Calu3 (cell line): ENCODE measurements around the gene GPR35. TPM values are rescaled to one million over a fixed set of nuclear protein-coding genes. Genes with fewer than 3 reads are reported as not detected.

ENCODE experiments used
- BruUV-seq: library from RNA; stranded (reverse); fragments of 400-500 nt; replicated peaks from 2 replicates; lab custom pipeline; 2021; lab: Mats Ljungman, UMichigan
- CTCF ChIA-PET: fragments of 300-600 bp; sonication (Branson Sonifier 250); formaldehyde crosslinking; loops from one replicate; lab custom pipeline; 2022; ENCODE audit warnings: antibody characterized with exemption; lab: Charles Lee
- DNase-seq: peaks from one replicate; pipeline ENCODE4 v3.0.0; 2022
- H3K27ac Mint-ChIP-seq: one replicate; pipeline ENCODE4 v1.8.0; 2022; ENCODE audit warnings: mixed read lengths; ENCODE audit not compliant: unreplicated experiment
- H3K27me3 Mint-ChIP-seq: one replicate; pipeline ENCODE4 v1.8.0; 2022; ENCODE audit warnings: mixed read lengths; ENCODE audit not compliant: unreplicated experiment
- H3K36me3 Mint-ChIP-seq: one replicate; pipeline ENCODE4 v1.8.0; 2022; ENCODE audit warnings: mild to moderate bottlenecking, moderate library complexity, mixed read lengths; ENCODE audit not compliant: insufficient read depth, unreplicated experiment
- H3K4me1 Mint-ChIP-seq: one replicate; pipeline ENCODE4 v1.8.0; 2022; ENCODE audit warnings: mild to moderate bottlenecking, low read depth, mixed read lengths; ENCODE audit not compliant: unreplicated experiment
- H3K4me3 Mint-ChIP-seq: one replicate; pipeline ENCODE4 v1.8.0; 2022; ENCODE audit warnings: mild to moderate bottlenecking, low read depth, moderate library complexity, mixed read lengths; ENCODE audit not compliant: unreplicated experiment
- H3K9me3 Mint-ChIP-seq: one replicate; pipeline ENCODE4 v1.8.0; 2022; ENCODE audit warnings: low read depth, mixed read lengths; ENCODE audit not compliant: unreplicated experiment
- intact Hi-C: fragments of 100-400 bp; cut with micrococcal nuclease; formaldehyde crosslinking; loops from one replicate; pipeline ENCODE4 v1.10.0; 2022; ENCODE audit not compliant: unreplicated experiment
- total RNA-seq: library from RNA; stranded (reverse); gene quantifications from 2 replicates; pipeline ENCODE4 v1.2.3, GENCODE V29; 2022
- TF ChIP-seq, protein P1 (sequence below): fragments of 200-600 bp; IDR thresholded peaks from one replicate; pipeline ENCODE4 v1.8.0; 2022; ENCODE audit warnings: antibody characterized with exemption; ENCODE audit not compliant: unreplicated experiment

Gene GPR35
- total RNA-seq, 1 experiment from 2014 or later, result 40.3 TPM

DNA sequence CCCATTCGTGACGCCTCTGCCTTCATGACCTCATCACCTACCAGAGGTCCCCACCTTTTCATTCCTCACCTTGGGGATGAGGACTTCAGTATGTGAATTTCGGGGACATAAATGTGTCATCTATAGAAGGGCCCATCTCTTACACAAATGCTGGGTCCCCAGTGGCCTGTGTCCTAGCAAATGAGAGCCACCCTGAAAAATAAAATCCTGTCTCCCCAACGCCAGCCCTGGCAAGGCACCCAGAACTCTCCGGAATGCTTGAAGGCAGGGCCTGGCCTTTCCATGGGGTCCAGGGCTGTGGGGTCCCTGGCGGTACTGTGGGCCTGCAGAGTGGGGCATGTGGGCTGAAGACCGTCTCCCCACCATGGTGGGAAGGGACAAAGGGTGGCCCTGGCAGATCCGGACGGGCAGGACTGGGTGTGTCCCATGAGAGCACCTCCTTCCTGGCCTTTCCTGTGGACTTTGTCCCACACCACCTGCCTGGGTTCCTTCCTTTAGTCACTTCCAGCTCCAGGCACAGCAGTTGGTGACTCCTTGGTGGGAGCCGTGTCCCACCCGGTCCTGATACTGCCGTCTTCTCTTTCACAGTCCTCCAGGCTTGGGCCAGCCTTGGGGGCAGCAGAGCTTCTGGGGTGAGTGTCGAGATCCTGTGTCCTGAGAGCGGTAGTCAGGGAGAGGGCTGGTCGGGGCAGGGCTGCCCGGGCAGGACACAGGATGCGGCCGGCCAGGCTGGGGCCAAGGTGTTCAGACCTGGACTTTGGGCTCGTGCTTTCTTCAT, 20.2 kb upstream of the GPR35 start:
- BruUV-seq, result no TSS peak
- peaks cover 46% of the 10 kb centered on the region for H3K4me1 Mint-ChIP-seq
- no peaks in the 10 kb centered on the region for H3K9me3 Mint-ChIP-seq
- peak overlapping the region; percentile 70 for H3K4me3 Mint-ChIP-seq
- DNase-seq, result peak; percentile 73
- H3K27ac Mint-ChIP-seq, result peak overlapping the region; percentile 75
- peaks cover 28% of the 10 kb centered on the region for H3K36me3 Mint-ChIP-seq
- CTCF ChIA-PET, result interaction anchor here (0.8 to 3.0 kb wide), 7 partner anchors 16 to 135 kb away, joined by 3 to 10 read pairs (median 5); partner anchors contain the start of gene CAPN10
- TF ChIP-seq, protein P1, sequence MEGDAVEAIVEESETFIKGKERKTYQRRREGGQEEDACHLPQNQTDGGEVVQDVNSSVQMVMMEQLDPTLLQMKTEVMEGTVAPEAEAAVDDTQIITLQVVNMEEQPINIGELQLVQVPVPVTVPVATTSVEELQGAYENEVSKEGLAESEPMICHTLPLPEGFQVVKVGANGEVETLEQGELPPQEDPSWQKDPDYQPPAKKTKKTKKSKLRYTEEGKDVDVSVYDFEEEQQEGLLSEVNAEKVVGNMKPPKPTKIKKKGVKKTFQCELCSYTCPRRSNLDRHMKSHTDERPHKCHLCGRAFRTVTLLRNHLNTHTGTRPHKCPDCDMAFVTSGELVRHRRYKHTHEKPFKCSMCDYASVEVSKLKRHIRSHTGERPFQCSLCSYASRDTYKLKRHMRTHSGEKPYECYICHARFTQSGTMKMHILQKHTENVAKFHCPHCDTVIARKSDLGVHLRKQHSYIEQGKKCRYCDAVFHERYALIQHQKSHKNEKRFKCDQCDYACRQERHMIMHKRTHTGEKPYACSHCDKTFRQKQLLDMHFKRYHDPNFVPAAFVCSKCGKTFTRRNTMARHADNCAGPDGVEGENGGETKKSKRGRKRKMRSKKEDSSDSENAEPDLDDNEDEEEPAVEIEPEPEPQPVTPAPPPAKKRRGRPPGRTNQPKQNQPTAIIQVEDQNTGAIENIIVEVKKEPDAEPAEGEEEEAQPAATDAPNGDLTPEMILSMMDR, result no peak
- intact Hi-C loops, result loop anchor here (10.0 kb wide), 1 partner anchor 100 kb away; no protein-coding TSS in a partner anchor
- H3K27me3 Mint-ChIP-seq, result no peaks in the 10 kb centered on the region

DNA sequence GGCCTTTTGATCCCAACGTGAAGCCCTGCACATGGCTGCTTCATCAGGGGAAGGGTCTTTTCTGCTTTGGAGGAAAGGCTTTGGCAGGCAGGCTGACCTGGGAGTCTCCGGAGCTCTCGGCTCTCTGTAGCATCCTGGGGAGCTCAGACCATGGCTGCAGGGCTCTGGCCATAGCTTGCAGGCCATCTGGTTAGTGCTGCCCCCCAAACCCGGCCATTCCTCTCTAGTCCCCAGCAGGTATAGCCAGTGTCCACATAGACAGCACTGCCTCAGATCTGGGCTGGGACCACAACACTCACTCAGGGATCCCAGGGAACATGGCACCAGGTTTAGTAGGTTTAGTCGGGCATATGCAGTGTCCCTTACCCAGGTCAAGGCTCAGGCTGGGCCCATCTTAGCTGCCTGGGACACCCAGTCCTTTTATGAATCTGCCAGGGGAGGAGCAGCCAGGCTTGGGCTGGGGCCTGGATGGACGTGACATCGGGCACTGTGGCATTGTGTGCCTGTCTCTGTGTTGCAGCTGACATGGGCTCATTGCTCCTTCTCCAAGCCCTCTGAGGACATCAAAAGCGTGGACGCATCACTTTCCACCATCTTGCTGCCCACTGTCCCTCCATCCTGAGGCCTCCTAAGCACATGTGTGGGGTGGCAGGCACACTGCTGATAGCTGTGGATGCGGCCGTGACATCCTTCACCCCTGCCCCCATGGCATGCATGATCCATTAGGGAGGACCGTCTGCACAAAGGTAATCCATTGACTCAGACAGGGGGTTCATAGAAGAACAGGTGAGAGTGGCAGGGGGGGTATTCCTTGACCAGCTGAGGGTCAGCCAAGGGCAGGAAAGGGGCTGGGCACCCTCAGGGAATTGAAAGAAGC, 19.2 kb upstream of the GPR35 start:
- Mint-ChIP-seq H3K27ac (peak overlapping the region; percentile 75), H3K36me3 (peaks cover 28% of the 10 kb centered on the region), H3K4me1 (peaks cover 46% of the 10 kb centered on the region), H3K9me3 (no peaks in the 10 kb centered on the region), H3K27me3 (no peaks in the 10 kb centered on the region), H3K4me3 (peak overlapping the region; percentile 70)
- DNase-seq, result no peak
- intact Hi-C loops, result loop anchor here (10.0 kb wide), 1 partner anchor 99 kb away; no protein-coding TSS in a partner anchor
- CTCF ChIA-PET, result interaction anchor here (1.4 to 3.0 kb wide), 2 partner anchors 17 to 26 kb away, joined by 3 to 10 read pairs; no protein-coding TSS in a partner anchor
- TF ChIP-seq, protein P1, result no peak
- no TSS peak for BruUV-seq

DNA sequence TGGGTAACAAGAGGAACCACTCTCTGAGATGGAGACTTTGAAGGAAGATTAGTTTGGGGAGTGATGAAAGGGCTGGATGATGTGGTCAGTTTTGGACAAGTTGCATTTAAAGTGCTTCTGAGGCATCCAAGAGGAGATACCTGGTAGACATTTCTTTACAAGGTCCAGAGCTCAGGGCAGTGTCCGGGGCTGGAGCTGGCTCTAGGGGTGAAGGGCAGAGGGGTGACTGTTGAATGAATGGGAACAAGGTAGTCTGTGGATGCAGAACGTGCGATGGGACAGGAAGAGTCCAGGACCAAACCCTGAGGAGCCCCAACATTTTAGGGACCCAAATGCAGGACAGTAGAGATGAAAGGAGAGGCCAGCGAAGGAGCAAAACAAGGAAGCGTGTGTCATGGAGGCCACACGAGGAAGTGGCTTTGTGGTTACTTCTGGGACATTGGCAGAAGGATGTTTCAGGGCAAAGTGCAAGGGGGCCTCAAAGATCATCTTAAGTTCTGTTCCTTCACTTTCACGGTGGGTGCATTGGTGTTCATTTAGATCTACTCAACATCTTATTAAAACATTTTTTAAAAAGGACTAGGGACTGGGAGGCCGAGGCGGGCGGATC, 13.6 kb upstream of the GPR35 start:
- no peak for DNase-seq
- Mint-ChIP-seq H3K4me1 (peaks cover 26% of the 10 kb centered on the region), H3K27me3 (no peaks in the 10 kb centered on the region), H3K27ac (no peak overlapping the region), H3K9me3 (no peaks in the 10 kb centered on the region), H3K4me3 (no peak overlapping the region), H3K36me3 (peaks cover 9% of the 10 kb centered on the region)
- TF ChIP-seq, protein P1, result no peak
- no TSS peak for BruUV-seq
- intact Hi-C loops, result no loop called here
- CTCF ChIA-PET, result no interaction called here

DNA sequence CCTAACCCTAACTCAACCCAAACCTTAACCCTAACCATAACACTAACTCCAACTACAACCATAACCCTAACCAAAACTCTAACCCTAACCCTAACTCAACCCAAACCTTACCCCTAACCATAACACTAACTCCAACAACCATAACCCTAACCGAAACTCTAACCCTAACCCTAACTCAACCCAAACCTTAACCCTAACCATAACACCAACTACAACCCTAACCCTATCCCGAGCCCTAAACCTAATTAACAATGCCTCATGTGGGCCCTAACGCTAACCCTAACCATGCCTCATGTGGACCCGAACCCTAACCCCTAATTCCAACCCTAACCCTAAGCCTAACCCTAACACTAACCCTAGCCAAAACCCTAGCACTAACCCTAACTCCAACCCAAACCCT, 11.5 kb upstream of the GPR35 start:
- CTCF ChIA-PET, result no interaction called here
- DNase-seq, result no peak
- no peak overlapping the region for H3K4me3 Mint-ChIP-seq
- H3K36me3 Mint-ChIP-seq, result peaks cover 20% of the 10 kb centered on the region
- TF ChIP-seq, protein P1, result no peak
- no peaks in the 10 kb centered on the region for H3K27me3 Mint-ChIP-seq
- BruUV-seq, result no TSS peak
- H3K4me1 Mint-ChIP-seq, result peaks cover 7% of the 10 kb centered on the region
- H3K27ac Mint-ChIP-seq, result no peak overlapping the region
- peaks cover 5% of the 10 kb centered on the region for H3K9me3 Mint-ChIP-seq
- intact Hi-C loops, result no loop called here
